Nephron progenitor cell (in vitro differentiated cells): ENCODE data around the gene ARL6.

ENCODE experiments used
- DNase-seq: peaks from one replicate; pipeline ENCODE4 v3.0.0; 2021
- H3K27ac Mint-ChIP-seq: 2 replicates; pipeline ENCODE4 v1.8.0; 2021; ENCODE audit warnings: mild to moderate bottlenecking, moderate library complexity, mixed read lengths
- H3K27me3 Mint-ChIP-seq: 2 replicates; pipeline ENCODE4 v1.8.0; 2021; ENCODE audit warnings: mild to moderate bottlenecking, low read depth, mixed read lengths; ENCODE audit not compliant: poor library complexity
- H3K36me3 Mint-ChIP-seq: 2 replicates; pipeline ENCODE4 v1.8.0; 2021; ENCODE audit warnings: low read depth, mixed read lengths
- H3K4me1 Mint-ChIP-seq: 2 replicates; pipeline ENCODE4 v1.8.0; 2021; ENCODE audit warnings: mixed read lengths
- H3K4me3 Mint-ChIP-seq: 2 replicates; pipeline ENCODE4 v1.8.0; 2021; ENCODE audit warnings: mild to moderate bottlenecking, moderate library complexity, mixed read lengths
- H3K9me3 Mint-ChIP-seq: 2 replicates; pipeline ENCODE4 v1.8.0; 2021; ENCODE audit warnings: mild to moderate bottlenecking, moderate library complexity, mixed read lengths
- CTCF ChIP-seq: fragments of 200-600 bp; sonication (generic); IDR thresholded peaks from 2 replicates; pipeline ENCODE4 v1.5.0; 2021; ENCODE audit warnings: antibody characterized with exemption

The ARL6 gene

GRCh38 chr3:97778152-97778551 is 13.6 kb downstream of the ARL6 start:
- no peak overlapping the region for H3K4me3 Mint-ChIP-seq
- TF ChIP-seq CTCF, result no peak
- no peaks in the 10 kb centered on the region for H3K9me3 Mint-ChIP-seq
- no peaks in the 10 kb centered on the region for H3K4me1 Mint-ChIP-seq
- DNase-seq, result no peak
- no peaks in the 10 kb centered on the region for H3K27me3 Mint-ChIP-seq
- H3K27ac Mint-ChIP-seq, result no peak overlapping the region
- peaks cover 44% of the 10 kb centered on the region for H3K36me3 Mint-ChIP-seq

GRCh38 chr3:97793420-97794019 is 29.0 kb downstream of the ARL6 start:
- H3K27ac Mint-ChIP-seq, result no peak overlapping the region
- no peaks in the 10 kb centered on the region for H3K36me3 Mint-ChIP-seq
- no peaks in the 10 kb centered on the region for H3K27me3 Mint-ChIP-seq
- DNase-seq, result no peak
- no peaks in the 10 kb centered on the region for H3K4me1 Mint-ChIP-seq
- TF ChIP-seq CTCF, result peak; percentile 63
- H3K4me3 Mint-ChIP-seq, result no peak overlapping the region
- no peaks in the 10 kb centered on the region for H3K9me3 Mint-ChIP-seq

- no peaks in the 10 kb centered on the region for H3K9me3 Mint-ChIP-seq
- no peaks in the 10 kb centered on the region for H3K4me1 Mint-ChIP-seq
- TF ChIP-seq CTCF, result no peak
- peaks cover 2% of the 10 kb centered on the region for H3K36me3 Mint-ChIP-seq
- H3K27me3 Mint-ChIP-seq, result no peaks in the 10 kb centered on the region
- H3K4me3 Mint-ChIP-seq, result no peak overlapping the region
- no peak for DNase-seq
- H3K27ac Mint-ChIP-seq, result no peak overlapping the region
Observed at GRCh38 chr3:97795951-97796350, 31.4 kb downstream of the ARL6 start.

GRCh38 chr3:97804471-97804870 is 39.9 kb downstream of the ARL6 start:
- H3K4me3 Mint-ChIP-seq, result no peak overlapping the region
- DNase-seq, result no peak
- H3K27ac Mint-ChIP-seq, result no peak overlapping the region
- no peak for TF ChIP-seq CTCF
- peaks cover 6% of the 10 kb centered on the region for H3K27me3 Mint-ChIP-seq
- H3K4me1 Mint-ChIP-seq, result no peaks in the 10 kb centered on the region
- peaks cover 12% of the 10 kb centered on the region for H3K36me3 Mint-ChIP-seq
- peaks cover 4% of the 10 kb centered on the region for H3K9me3 Mint-ChIP-seq

- TF ChIP-seq CTCF, result no peak
- no peaks in the 10 kb centered on the region for H3K4me1 Mint-ChIP-seq
- H3K4me3 Mint-ChIP-seq, result no peak overlapping the region
- no peaks in the 10 kb centered on the region for H3K36me3 Mint-ChIP-seq
- DNase-seq, result no peak
- H3K27ac Mint-ChIP-seq, result no peak overlapping the region
- H3K9me3 Mint-ChIP-seq, result no peaks in the 10 kb centered on the region
- peaks cover 16% of the 10 kb centered on the region for H3K27me3 Mint-ChIP-seq
Observed at GRCh38 chr3:97810779-97811390, 46.3 kb downstream of the ARL6 start.
